PFSK-1 (cell line): ENCODE measurements around the gene SMYD5.

Source experiments
- POLR2AphosphoS5 ChIP-seq: IDR thresholded peaks from 2 replicates; pipeline ENCODE4 v1.6.1; 2012; ENCODE audit warnings: low read depth, mild to moderate bottlenecking, control low read depth, low read length, moderate library complexity
- REST ChIP-seq, 2 experiments: IDR thresholded peaks; 2 replicates each; pipeline versions ENCODE4 v1.6.1 to v1.8.0; 2011 to 2012; ENCODE audit warnings: low read depth in 2 of 2, low read length in 2 of 2, control low read depth in 1 of 2, inconsistent platforms in 1 of 2, mild to moderate bottlenecking in 1 of 2, moderate library complexity in 1 of 2; ENCODE audit not compliant: insufficient read depth in 1 of 2
- SIN3A ChIP-seq: IDR thresholded peaks from 2 replicates; pipeline ENCODE4 v1.6.1; 2012; ENCODE audit warnings: mild to moderate bottlenecking, low read length, moderate library complexity, borderline replicate concordance; ENCODE audit not compliant: insufficient read depth

GRCh38 chr2:73272270-73272669 lies 58.2 kb downstream of the SMYD5 start:
- TF ChIP-seq POLR2AphosphoS5 (no peak), REST (IDR thresholded peaks at IDR 0.05; ENCODE audit: insufficient read depth in 1 of 2, low read depth in 2 of 2, low read length in 2 of 2) (no peak), SIN3A (no peak)
